NCI-H2029 (cell line): Measurements from ENCODE around the gene RAET1G.
"Not testable (repeated sequence)": the region's sequence is repeated elsewhere in the genome, so short reads cannot be mapped to it uniquely, and the experiment has no call there.

Experiments used
- DNase-seq: peaks from one replicate; lab custom pipeline; 2025; lab: John Stamatoyannopoulos, UW

RAET1G gene

GRCh38 chr6:149897015-149897697 is 25.8 kb downstream of the RAET1G start:
- no peak for DNase-seq

- DNase-seq: no peak
Measured at GRCh38 chr6:149896491-149896890, 26.4 kb downstream of the RAET1G start.

- peak; percentile 81 for DNase-seq
Measured at GRCh38 chr6:149895833-149896271, 27.1 kb downstream of the RAET1G start.

GRCh38 chr6:149895048-149895590 is 27.8 kb downstream of the RAET1G start:
- DNase-seq: no peak

GRCh38 chr6:149891864-149892263 is 31.1 kb downstream of the RAET1G start:
- DNase-seq: not testable (repeated sequence)

- no peak for DNase-seq
Measured at GRCh38 chr6:149891259-149891658, 31.7 kb downstream of the RAET1G start.

- no peak for DNase-seq
Measured at GRCh38 chr6:149890629-149891045, 32.3 kb downstream of the RAET1G start.

GRCh38 chr6:149889326-149889725 is 33.6 kb downstream of the RAET1G start:
- no peak for DNase-seq

- DNase-seq: no peak
Measured at GRCh38 chr6:149888659-149889058, 34.3 kb downstream of the RAET1G start.

- DNase-seq: no peak
Measured at GRCh38 chr6:149888093-149888492, 34.8 kb downstream of the RAET1G start.

- DNase-seq: no peak
Measured at GRCh38 chr6:149887343-149887742, 35.6 kb downstream of the RAET1G start.

GRCh38 chr6:149885888-149886287 is 37.0 kb downstream of the RAET1G start:
- no peak for DNase-seq

- DNase-seq: no peak
Measured at GRCh38 chr6:149884617-149885016, 38.3 kb downstream of the RAET1G start.

GRCh38 chr6:149884215-149884614 is 38.7 kb downstream of the RAET1G start:
- peak; percentile 25 for DNase-seq

- DNase-seq: no peak
Measured at GRCh38 chr6:149881860-149882259, 41.1 kb downstream of the RAET1G start.

- no peak for DNase-seq
Measured at GRCh38 chr6:149881066-149881766, 41.7 kb downstream of the RAET1G start.

GRCh38 chr6:149877659-149878058 is 45.3 kb downstream of the RAET1G start:
- no peak for DNase-seq

- DNase-seq: no peak
Measured at GRCh38 chr6:149876241-149876933, 46.5 kb downstream of the RAET1G start.

- no peak for DNase-seq
Measured at GRCh38 chr6:149872233-149872632, 50.7 kb downstream of the RAET1G start.

- no peak for DNase-seq
Measured at GRCh38 chr6:149871182-149871581, 51.7 kb downstream of the RAET1G start.

GRCh38 chr6:149869275-149869892 is 53.5 kb downstream of the RAET1G start:
- DNase-seq: no peak
